SU-DHL-6 (cell line): ENCODE measurements around the gene HOXB5.

Source experiments
- H2AFZ ChIP-seq: fragments of 200-600 bp; sonication (generic); 2 replicates; pipeline ENCODE4 v1.6.1; 2014; ENCODE audit warnings: low read depth, mild to moderate bottlenecking, moderate library complexity, mixed read lengths, antibody characterized with exemption, low read length; ENCODE audit not compliant: severe bottlenecking
- H3F3A ChIP-seq: fragments of 200-600 bp; shearing (Covaris generic); 2 replicates; pipeline ENCODE4 v1.6.0; 2016; ENCODE audit warnings: antibody characterized with exemption, mild to moderate bottlenecking; ENCODE audit not compliant: insufficient read depth
- H3K27ac ChIP-seq: fragments of 200-600 bp; sonication (generic); 2 replicates; pipeline ENCODE4 v1.5.1; 2016; ENCODE audit warnings: low read depth, mild to moderate bottlenecking, low read length, moderate library complexity, mixed read lengths
- H3K27me3 ChIP-seq: fragments of 200-600 bp; sonication (generic), shearing (Covaris generic); 2 replicates; pipeline ENCODE4 v1.6.0; 2014; ENCODE audit warnings: mild to moderate bottlenecking, low read length
- H3K36me3 ChIP-seq: fragments of 200-600 bp; sonication (generic); 2 replicates; pipeline ENCODE4 v1.6.1; 2014; ENCODE audit warnings: mild to moderate bottlenecking, low read length, mixed read lengths
- H3K4me2 ChIP-seq: fragments of 300-600, 200-600 bp; shearing (Covaris generic), sonication (generic); 2 replicates; pipeline ENCODE4 v1.6.0; 2014; ENCODE audit warnings: low read length, low read depth, mild to moderate bottlenecking; ENCODE audit not compliant: poor library complexity, severe bottlenecking
- H3K4me3 ChIP-seq: fragments of 200-600 bp; sonication (generic); 2 replicates; pipeline ENCODE4 v1.5.1; 2014; ENCODE audit warnings: antibody characterized with exemption, low read length, mild to moderate bottlenecking, mixed read lengths; ENCODE audit not compliant: insufficient read depth, poor library complexity, severe bottlenecking
- H3K79me2 ChIP-seq: fragments of 200-600 bp; sonication (generic); 2 replicates; pipeline ENCODE4 v1.6.1; 2014; ENCODE audit warnings: mild to moderate bottlenecking, low read length, moderate library complexity; ENCODE audit not compliant: insufficient read depth
- H3K9ac ChIP-seq: fragments of 200-600 bp; sonication (generic); 2 replicates; pipeline ENCODE4 v1.7.0; 2014; ENCODE audit warnings: mild to moderate bottlenecking, low read length
- H3K9me2 ChIP-seq: fragments of 200-600 bp; sonication (generic); replicated peaks from 2 replicates; pipeline ENCODE4 v1.6.1; 2014; ENCODE audit warnings: low read length; ENCODE audit not compliant: insufficient read depth
- H3K9me3 ChIP-seq: fragments of 200-600 bp; sonication (generic); 2 replicates; pipeline ENCODE4 v1.6.1; 2014; ENCODE audit warnings: low read length, mixed read lengths; ENCODE audit not compliant: insufficient read depth
- H4K20me1 ChIP-seq: fragments of 200-600 bp; sonication (generic); 2 replicates; pipeline ENCODE4 v1.6.1; 2014; ENCODE audit warnings: low read depth, mild to moderate bottlenecking, antibody characterized with exemption, low read length, moderate library complexity, mixed read lengths
- CTCF ChIP-seq: fragments of 200-600 bp; sonication (generic); IDR thresholded peaks from one replicate; pipeline ENCODE4 v1.5.1; 2017; ENCODE audit warnings: antibody characterized with exemption, mild to moderate bottlenecking, low read length, moderate library complexity; ENCODE audit not compliant: insufficient read depth, poor library complexity, severe bottlenecking
- EZH2phosphoT487 ChIP-seq: fragments of 200-600 bp; sonication (generic), shearing (Covaris generic); conservative IDR thresholded peaks from 2 replicates; pipeline ENCODE4 v1.6.1; 2018; ENCODE audit warnings: mild to moderate bottlenecking, antibody characterized with exemption, low read length, moderate library complexity, mixed read lengths

HOXB5 gene

GRCh38 chr17:48571826-48572417, 21.7 kb downstream of the HOXB5 start:
- no peak overlapping the region for H3K4me2 ChIP-seq
- H3K9me3 ChIP-seq: no peaks in the 10 kb centered on the region
- no peaks in the 10 kb centered on the region for H3K36me3 ChIP-seq
- H2AFZ ChIP-seq: no peak overlapping the region
- H3F3A ChIP-seq: no peaks in the 10 kb centered on the region
- H3K9me2 ChIP-seq: no peaks in the 10 kb centered on the region
- H3K79me2 ChIP-seq: no peaks in the 10 kb centered on the region
- H4K20me1 ChIP-seq: no peaks in the 10 kb centered on the region
- H3K27me3 ChIP-seq: no peaks in the 10 kb centered on the region
- no peak overlapping the region for H3K9ac ChIP-seq
- no peak overlapping the region for H3K27ac ChIP-seq
- no peak overlapping the region for H3K4me3 ChIP-seq
- TF ChIP-seq CTCF (no peak), EZH2phosphoT487 (no peak)

- no peaks in the 10 kb centered on the region for H4K20me1 ChIP-seq
- no peak overlapping the region for H3K4me2 ChIP-seq
- H3K9ac ChIP-seq: no peak overlapping the region
- H3K4me3 ChIP-seq: no peak overlapping the region
- no peaks in the 10 kb centered on the region for H3F3A ChIP-seq
- H3K79me2 ChIP-seq: no peaks in the 10 kb centered on the region
- no peaks in the 10 kb centered on the region for H3K9me2 ChIP-seq
- no peak for TF ChIP-seq EZH2phosphoT487
- TF ChIP-seq CTCF: no peak
- H3K9me3 ChIP-seq: no peaks in the 10 kb centered on the region
- H3K27ac ChIP-seq: no peak overlapping the region
- H3K27me3 ChIP-seq: no peaks in the 10 kb centered on the region
- H3K36me3 ChIP-seq: no peaks in the 10 kb centered on the region
- no peak overlapping the region for H2AFZ ChIP-seq
These were observed 22.4 kb downstream of the HOXB5 start for GRCh38 chr17:48571024-48571818.

GRCh38 chr17:48570325-48571023, 23.1 kb downstream of the HOXB5 start:
- H3K9ac ChIP-seq: no peak overlapping the region

More at GRCh38 chr17:48570325-48571023, 23.1 kb downstream of the HOXB5 start:
- Histone ChIP-seq H3K4me2 (no peak overlapping the region), H2AFZ (no peak overlapping the region), H3K36me3 (no peaks in the 10 kb centered on the region), H3K9me3 (no peaks in the 10 kb centered on the region), H3K4me3 (no peak overlapping the region), H3K27ac (no peak overlapping the region), H3K27me3 (no peaks in the 10 kb centered on the region), H3K79me2 (no peaks in the 10 kb centered on the region), H4K20me1 (no peaks in the 10 kb centered on the region), H3F3A (no peaks in the 10 kb centered on the region), H3K9me2 (no peaks in the 10 kb centered on the region)
- no peak for TF ChIP-seq CTCF
- no peak for TF ChIP-seq EZH2phosphoT487
